ENCODE data around the gene ATPAF1. TPM values are rescaled to one million over a fixed set of nuclear protein-coding genes. Genes with fewer than 3 reads are reported as not detected.

ATPAF1 gene
- total RNA-seq, 1 donor from 2014 or later = 29.8 TPM

DNA sequence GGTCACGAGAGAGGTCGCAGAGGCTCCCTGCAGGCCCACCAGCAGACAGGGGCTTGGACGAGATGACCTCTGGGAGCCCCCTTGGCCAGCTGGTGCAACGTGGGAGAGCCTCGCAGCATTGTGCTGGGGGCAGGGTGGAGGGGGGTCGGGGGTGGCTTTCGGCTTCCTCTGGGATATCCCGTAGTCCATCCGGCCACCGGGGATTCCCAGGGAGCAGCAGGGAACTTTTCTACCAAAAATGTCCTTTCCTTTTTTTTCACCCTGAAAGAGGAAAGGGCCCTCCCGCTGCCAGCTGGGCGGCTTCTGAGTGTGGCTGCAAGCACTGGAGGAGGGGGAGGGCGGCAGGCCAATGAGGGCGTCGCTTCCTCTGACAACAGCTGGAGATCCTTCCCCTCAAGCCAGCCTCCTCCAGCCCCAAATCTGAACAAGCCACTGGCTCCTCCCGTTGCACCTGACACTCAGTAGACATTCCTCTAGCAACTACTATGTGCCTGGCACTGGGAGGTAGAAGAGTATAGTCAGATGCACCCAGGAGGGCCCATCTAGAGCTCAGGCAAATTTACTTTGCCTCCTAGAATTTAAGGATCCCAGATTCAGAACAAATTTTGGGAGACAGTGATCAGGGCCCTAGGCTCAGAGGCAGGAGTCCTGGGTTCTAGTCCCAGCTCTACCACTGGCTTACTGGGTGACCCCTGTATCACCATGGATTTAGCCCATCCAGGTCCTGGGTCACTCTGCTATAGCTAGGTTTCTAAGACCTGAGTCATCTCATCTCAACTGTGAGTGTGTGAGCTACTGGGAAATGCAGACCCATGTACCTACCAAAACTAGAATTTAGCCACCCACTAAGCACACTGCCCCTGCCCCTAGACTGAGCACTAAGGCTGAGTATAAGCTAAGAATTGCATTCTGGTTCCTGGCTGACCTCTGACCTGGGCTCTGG, 54.2 kb downstream of the ATPAF1 start:
- Mint-ChIP-seq H3K4me1 (ENCODE audit: unreplicated experiment) (peaks cover 72% of the 10 kb centered on the region), H3K27ac (ENCODE audit: unreplicated experiment) (peak overlapping the region; percentile 92)
- no peak for TF ChIP-seq CTCF (IDR thresholded peaks at IDR 0.05; ENCODE audit: unreplicated experiment)

DNA sequence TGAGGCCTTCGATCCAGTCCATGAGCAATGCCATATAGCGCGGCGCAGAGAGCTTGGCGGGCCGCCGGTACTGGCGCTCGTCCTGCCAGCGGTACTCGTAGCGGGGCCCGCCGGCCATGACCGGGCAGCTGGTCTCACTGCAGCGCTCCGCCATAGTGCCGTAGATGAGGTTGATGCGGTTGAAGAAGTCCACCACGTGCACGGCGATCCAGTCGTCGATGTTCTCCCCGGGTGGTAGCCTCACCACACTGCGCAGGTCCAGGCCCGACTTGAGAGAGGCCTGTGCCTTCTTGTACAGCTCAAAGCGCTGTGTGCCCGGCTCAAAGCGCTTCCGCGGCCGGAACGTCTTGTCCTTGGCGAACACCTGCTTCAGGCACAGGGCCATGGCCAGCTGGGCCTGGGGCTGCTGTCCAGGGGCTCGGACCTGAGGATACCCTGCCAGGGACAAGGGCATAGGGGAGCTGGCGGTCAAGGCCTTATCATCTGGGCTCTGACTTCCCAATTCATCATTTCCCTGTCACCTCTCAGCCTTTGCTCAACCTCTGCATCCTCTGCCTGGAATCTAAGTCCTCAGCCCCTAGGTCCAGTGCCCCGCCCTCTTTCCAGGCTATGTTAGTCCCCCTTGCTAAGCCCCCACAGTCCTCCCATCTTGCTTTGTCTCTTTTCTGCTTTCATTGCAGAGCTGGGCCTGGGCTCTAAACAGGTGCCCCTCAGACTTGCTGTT, 55.1 kb downstream of the ATPAF1 start:
- TF ChIP-seq CTCF (IDR thresholded peaks at IDR 0.05; ENCODE audit: unreplicated experiment) = no peak
- peaks cover 72% of the 10 kb centered on the region for H3K4me1 Mint-ChIP-seq (ENCODE audit: unreplicated experiment)
- H3K27me3 Mint-ChIP-seq (ENCODE audit: unreplicated experiment) = peaks cover 19% of the 10 kb centered on the region
- peaks cover 46% of the 10 kb centered on the region for H3K36me3 Mint-ChIP-seq (ENCODE audit: low read depth, unreplicated experiment)
- peak overlapping the region; percentile 86 for H3K4me3 Mint-ChIP-seq (ENCODE audit: unreplicated experiment)
- no peak for DNase-seq (ENCODE audit: low spot score)
- peak overlapping the region; percentile 92 for H3K27ac Mint-ChIP-seq (ENCODE audit: unreplicated experiment)
- no peaks in the 10 kb centered on the region for H3K9me3 Mint-ChIP-seq (ENCODE audit: unreplicated experiment)

More for the DNA sequence above, 54.2 kb downstream of the ATPAF1 start:
- Mint-ChIP-seq H3K9me3 (ENCODE audit: unreplicated experiment) (no peaks in the 10 kb centered on the region), H3K36me3 (ENCODE audit: low read depth, unreplicated experiment) (peaks cover 37% of the 10 kb centered on the region), H3K27me3 (ENCODE audit: unreplicated experiment) (peaks cover 19% of the 10 kb centered on the region), H3K4me3 (ENCODE audit: unreplicated experiment) (peak overlapping the region; percentile 97)
- peak; percentile 85 for DNase-seq (ENCODE audit: low spot score)

DNA sequence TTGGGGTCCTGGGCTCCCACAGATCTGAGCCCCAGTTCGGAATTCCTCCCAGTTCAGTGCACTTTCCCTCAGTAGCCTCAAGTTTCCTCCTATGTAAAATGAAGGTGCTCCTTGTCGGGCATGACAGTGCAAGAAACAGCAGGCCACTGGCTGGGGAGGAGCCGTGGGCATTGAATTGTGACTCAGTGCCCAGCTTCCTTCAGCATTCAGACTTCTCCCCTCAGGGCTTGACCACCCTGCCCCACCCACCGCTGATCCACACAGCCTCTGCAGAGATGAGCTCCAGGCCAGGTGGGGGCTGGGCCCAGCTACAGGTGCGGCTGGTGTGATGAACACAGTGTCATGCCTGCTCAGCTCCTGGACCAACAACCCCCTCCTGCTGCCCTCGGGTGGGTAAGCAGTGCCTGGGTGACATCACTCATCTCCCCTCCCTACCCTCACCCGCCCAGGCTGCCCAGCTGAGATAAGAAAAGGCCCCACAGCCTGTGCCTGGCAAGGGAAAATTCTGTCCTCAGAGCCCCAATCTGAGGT, 56.4 kb downstream of the ATPAF1 start:
- no peak for DNase-seq (ENCODE audit: low spot score)
- Mint-ChIP-seq H3K36me3 (ENCODE audit: low read depth, unreplicated experiment) (peaks cover 53% of the 10 kb centered on the region), H3K4me1 (ENCODE audit: unreplicated experiment) (peaks cover 66% of the 10 kb centered on the region), H3K27me3 (ENCODE audit: unreplicated experiment) (peaks cover 11% of the 10 kb centered on the region), H3K27ac (ENCODE audit: unreplicated experiment) (peak overlapping the region; percentile 64), H3K9me3 (ENCODE audit: unreplicated experiment) (no peaks in the 10 kb centered on the region), H3K4me3 (ENCODE audit: unreplicated experiment) (peak overlapping the region; percentile 89)
- TF ChIP-seq CTCF (IDR thresholded peaks at IDR 0.05; ENCODE audit: unreplicated experiment) = no peak

DNA sequence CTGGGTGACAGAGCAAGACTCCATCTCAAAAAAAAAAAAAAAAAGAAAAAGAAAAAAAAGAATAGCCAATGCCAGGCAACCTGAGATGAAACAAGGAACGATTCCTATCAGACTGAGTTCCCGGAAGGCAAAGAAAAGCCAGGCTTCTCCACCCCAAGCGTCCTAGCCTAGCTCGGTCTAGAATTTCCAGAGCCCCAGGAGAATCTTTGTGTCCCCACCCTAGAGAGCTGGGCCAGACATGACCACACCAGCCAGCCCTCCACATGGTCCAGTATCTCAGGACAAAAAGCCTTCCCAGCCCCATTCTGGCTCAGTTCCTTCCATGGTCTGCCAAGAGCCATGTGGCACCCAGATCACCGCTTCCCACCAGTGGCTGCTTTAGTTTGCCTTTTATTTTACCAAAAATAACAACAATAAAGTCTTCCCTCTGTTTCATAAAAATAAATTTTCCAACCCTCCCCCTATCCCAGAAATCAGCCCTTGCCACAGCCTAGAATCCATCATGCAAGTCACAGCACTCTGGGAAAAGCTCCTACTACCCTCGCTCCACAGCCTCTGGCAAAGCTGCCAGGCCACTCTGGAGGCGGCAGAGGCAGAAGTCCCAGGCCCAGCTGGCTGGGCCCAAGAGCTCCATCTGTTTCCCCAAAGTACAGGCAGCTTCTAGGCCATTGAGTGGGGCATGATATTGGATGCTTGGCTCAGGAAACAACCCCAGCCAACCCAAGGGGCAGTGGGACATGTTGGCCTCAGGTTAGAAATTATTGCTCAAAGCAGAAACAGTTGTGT, 60.6 kb downstream of the ATPAF1 start:
- H3K9me3 Mint-ChIP-seq (ENCODE audit: unreplicated experiment) = no peaks in the 10 kb centered on the region
- peaks cover 65% of the 10 kb centered on the region for H3K4me1 Mint-ChIP-seq (ENCODE audit: unreplicated experiment)
- TF ChIP-seq CTCF (IDR thresholded peaks at IDR 0.05; ENCODE audit: unreplicated experiment) = no peak
- H3K4me3 Mint-ChIP-seq (ENCODE audit: unreplicated experiment) = peak overlapping the region; percentile 27
- no peak for DNase-seq (ENCODE audit: low spot score)
- peaks cover 9% of the 10 kb centered on the region for H3K27me3 Mint-ChIP-seq (ENCODE audit: unreplicated experiment)
- H3K36me3 Mint-ChIP-seq (ENCODE audit: low read depth, unreplicated experiment) = peaks cover 53% of the 10 kb centered on the region
- no peak overlapping the region for H3K27ac Mint-ChIP-seq (ENCODE audit: unreplicated experiment)

Measured in endothelial cell (in vitro differentiated cells).